ENCODE measurements around the gene CCNL1.
"Not testable (repeated sequence)": the region's sequence is repeated elsewhere in the genome, so short reads cannot be mapped to it uniquely, and the experiment has no call there.

The CCNL1 gene

GRCh38 chr3:157122116-157122515 lies 37.8 kb downstream of the CCNL1 start:
- no peak for DNase-seq

DNA sequence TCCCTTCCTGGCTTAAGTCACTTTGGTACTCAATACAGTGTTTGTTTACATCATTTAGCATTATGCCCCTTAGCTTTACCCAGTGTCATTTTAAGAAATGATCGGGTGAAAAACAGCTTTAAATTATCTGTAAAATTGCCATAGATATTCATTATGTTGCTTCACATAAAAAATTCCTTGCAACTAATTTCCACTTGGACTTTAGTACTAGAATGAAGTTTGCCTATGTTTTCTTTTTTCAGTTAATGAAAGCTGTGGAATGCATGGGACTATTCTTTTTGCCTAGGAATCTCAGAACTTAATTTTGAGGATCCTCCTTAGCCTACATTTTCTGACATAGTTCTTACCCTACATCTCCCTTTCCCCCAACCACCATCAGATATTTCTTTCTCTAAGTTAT lies 38.4 kb downstream of the CCNL1 start:
- no peak for DNase-seq

- DNase-seq = no peak
Measured at GRCh38 chr3:157120071-157120892, 39.7 kb downstream of the CCNL1 start.

DNA sequence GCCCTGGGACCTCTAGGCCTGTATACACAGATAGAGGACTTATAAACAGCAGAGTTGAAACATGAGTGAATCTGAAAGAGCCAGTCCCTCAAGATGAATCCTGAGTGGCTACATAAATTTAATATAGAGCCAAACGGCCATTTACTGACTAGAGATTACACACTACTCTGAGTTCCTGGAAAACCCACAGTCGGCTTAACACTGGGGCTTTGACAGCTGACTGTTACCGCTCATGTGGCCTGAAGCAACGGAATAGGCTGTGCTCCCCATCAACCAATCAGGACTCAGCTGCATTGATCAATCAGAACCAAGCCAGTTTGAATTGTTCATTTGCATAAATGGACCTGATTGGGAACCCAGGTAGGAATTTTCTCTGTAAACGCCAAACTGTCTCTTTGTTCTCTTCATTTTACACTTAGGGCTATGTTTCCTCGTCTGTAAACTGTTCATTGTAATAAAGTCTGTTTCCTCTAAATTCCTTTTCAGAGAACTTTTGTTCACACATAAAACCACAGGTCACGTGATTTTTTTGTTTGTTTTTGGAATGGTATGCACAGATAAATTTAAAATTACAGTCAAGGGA lies 40.5 kb downstream of the CCNL1 start:
- no peak for DNase-seq

- DNase-seq = no peak
Measured at GRCh38 chr3:157117875-157118654, 41.9 kb downstream of the CCNL1 start.

- DNase-seq = no peak
Measured at GRCh38 chr3:157117206-157117605, 42.7 kb downstream of the CCNL1 start.

DNA sequence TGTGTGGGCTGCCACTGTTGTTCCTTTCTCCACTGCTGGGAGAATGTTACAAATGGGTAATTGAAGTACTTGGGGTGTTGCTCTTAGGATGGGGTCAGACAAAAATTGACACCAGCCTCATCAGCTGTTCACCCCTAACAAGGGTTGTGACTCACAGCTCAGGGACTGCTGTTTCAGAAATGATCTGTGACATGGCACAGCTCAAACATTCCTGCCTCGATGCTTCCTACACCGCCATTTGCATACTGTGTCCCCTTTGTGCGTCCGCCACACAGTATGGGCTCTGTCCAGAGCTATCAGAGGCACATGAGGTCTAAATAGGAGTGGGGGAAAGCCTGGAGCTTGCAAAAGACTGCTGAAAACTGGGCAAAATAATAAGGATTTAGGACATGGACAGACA lies 43.9 kb downstream of the CCNL1 start:
- no peak for DNase-seq

DNA sequence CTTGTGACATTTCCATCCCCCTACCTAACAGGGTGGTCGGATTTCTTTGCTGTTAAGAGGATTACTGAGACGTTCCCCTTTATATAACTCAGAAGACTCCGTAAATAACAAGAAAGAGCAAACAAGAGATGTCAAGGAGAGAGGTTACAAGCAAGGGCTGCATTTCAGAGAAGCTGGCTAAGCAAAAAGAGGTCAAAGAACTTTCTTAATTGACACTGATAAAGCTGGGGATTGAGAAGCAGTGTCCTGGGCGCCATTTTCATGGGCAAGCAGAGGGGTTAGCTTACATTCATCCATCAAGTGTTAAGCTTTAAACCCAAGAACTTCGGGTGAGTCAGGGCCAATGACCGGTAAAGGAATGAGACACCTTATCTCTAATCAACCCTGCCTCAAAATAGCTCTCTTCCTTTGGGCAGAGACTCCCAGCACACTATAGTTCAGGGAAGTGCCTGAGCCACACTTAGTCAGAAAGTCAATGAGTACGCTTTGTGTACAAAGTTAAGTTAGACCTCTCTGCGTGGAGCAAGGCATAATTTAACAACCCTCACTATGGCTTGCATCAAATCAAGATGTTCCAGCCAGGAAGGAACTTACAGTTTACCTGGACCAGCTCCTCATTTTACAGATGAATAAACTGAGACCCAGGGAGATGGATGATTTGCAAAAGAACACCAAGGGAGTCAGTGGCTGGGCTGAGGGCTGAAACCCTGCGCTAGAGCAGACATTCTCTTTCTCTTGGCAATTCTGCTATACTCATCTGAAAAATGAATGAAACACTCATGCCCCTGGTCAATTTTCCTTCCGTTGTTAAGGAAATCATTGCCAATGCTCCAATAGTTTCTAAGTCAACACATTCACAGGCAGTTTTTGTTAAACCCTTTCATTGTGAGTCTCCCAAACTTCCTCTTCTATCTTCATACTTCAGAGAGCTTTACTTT lies 44.6 kb downstream of the CCNL1 start:
- no peak for DNase-seq

- no peak for DNase-seq
Measured at GRCh38 chr3:157113832-157114505, 46.0 kb downstream of the CCNL1 start.

- no peak for DNase-seq
Measured at GRCh38 chr3:157112536-157112935, 47.4 kb downstream of the CCNL1 start.

DNA sequence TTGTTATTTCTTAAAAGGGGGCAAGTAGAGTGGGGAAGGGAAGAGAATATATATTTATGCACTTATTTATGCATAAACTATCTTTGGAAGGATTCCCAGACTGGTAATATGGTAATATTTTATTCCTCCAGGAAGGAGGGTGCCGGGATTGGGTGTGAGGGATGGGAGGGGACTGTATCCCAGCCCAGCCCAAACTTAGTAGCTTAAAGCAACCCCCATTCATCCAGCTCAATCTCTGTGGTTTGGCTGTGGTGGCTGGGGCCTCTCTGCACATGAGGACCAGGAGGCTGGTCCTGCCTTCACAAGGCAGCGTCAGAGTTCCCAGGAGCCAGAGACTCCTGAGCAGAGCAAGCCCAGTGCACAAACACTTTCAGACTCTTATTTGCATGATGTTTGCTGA lies 48.4 kb downstream of the CCNL1 start:
- no peak for DNase-seq

GRCh38 chr3:157110761-157111278 lies 49.1 kb downstream of the CCNL1 start:
- DNase-seq = no peak

DNA sequence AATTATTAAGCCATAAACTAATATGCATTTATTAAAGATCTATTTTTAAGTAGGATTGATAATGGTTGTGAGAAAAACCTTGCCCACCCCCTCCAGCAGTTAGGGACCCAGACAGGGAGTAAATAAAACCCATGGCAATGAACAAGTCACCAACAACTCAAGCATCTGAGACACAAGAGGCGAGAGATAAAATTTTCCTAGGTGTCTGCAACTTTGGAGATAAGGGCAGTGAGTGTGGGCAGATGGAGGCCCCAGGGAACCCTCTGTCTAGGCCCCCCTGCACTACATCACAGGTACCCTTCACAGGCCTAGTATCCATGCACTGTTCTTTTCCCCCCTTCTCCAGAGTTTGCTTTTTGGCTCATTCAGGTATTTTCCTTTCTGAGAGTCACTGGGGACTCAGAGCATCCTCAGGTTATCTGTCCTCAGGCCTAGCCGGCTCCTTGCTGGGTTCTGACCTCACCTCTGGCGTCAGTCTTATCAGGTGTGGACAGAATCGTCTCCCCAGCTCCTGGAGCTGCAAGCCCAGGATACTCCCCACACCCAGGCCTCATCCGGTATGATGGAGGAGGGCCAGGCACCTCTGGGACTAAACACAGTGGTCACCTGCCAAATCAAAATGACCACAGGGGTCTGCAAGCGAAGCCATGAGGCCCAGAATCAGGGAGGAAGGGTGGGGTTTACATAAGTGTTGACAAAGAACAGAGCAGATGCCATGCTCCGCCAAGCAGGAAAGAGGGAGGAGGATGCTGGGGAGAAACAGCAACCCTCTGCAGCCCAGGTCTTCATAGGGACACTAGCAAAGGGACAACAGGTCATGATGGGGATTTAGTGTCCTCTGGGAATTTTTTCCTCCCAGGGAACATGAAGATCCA lies 50.4 kb downstream of the CCNL1 start:
- no peak for DNase-seq

GRCh38 chr3:157107644-157108133 lies 52.3 kb downstream of the CCNL1 start:
- no peak for DNase-seq

- no peak for DNase-seq
Measured at GRCh38 chr3:157107037-157107436, 52.9 kb downstream of the CCNL1 start.

- no peak for DNase-seq
Measured at GRCh38 chr3:157104928-157105652, 54.9 kb downstream of the CCNL1 start.

GRCh38 chr3:157104521-157104920 lies 55.4 kb downstream of the CCNL1 start:
- DNase-seq = no peak

GRCh38 chr3:157103860-157104259 lies 56.1 kb downstream of the CCNL1 start:
- DNase-seq = no peak

GRCh38 chr3:157103280-157103679 lies 56.7 kb downstream of the CCNL1 start:
- no peak for DNase-seq

- not testable (repeated sequence) for DNase-seq
Measured at GRCh38 chr3:157102595-157102994, 57.4 kb downstream of the CCNL1 start.
